ENCODE data around the gene RNF148. TPM values are rescaled to one million over a fixed set of nuclear protein-coding genes. Genes with fewer than 3 reads are reported as not detected.

Gene RNF148
- total and polyA plus RNA-seq, 2 of the 8 experiments (the other 6 are each of a cell fraction or from before 2014, with no cell fraction given), result 0.27 to 0.45 TPM

GRCh38 chr7:122738947-122739346 lies 36.2 kb upstream of the RNF148 start:
- no peak overlapping the region for H2BK120ac ChIP-seq (replicated peaks; ENCODE audit: low read depth, low read length)
- POLR2A ChIA-PET (ENCODE audit: partially characterized antibody), result no interaction called here

More at GRCh38 chr7:122738947-122739346, 36.2 kb upstream of the RNF148 start:
- Histone ChIP-seq H4K5ac (ENCODE audit: insufficient read length, low read depth, low read length) (peak overlapping the region; percentile 23), H4K20me1 (replicated peaks in 1 of 2; ENCODE audit: control insufficient read depth in 1 of 2, insufficient read depth in 2 of 2, low read length in 2 of 2) (no peaks in the 10 kb centered on the region), H3K4me1 (replicated peaks in 1 of 4; ENCODE audit: control insufficient read depth in 3 of 4, insufficient read depth in 4 of 4, low read length in 3 of 4) (peaks cover 3 to 22% (median 12%) of the 10 kb centered on the region in 4 experiments; a peak in 6 of 7 replicates), H4K91ac (replicated peaks; ENCODE audit: insufficient read length, low read length) (peak overlapping the region; percentile 70), H3K14ac (ENCODE audit: insufficient read length) (no peak overlapping the region), H3K9me3 (ENCODE audit: insufficient read depth in 2 of 2, low read depth in 1 of 2, low read length in 1 of 2) (no peaks in the 10 kb centered on the region), H2BK20ac (ENCODE audit: low read length) (no peak overlapping the region), H2BK15ac (ENCODE audit: low read length) (no peak overlapping the region), H3K4ac (replicated peaks; ENCODE audit: insufficient read length, low read depth, low read length) (no peak overlapping the region), H3K27me3 (replicated peaks in 1 of 4; ENCODE audit: control insufficient read depth in 3 of 4, extremely low read depth in 1 of 4, insufficient read depth in 3 of 4, low read length in 3 of 4) (no peaks in the 10 kb centered on the region), H3K56ac (replicated peaks; ENCODE audit: insufficient read length, low read depth, low read length) (no peak overlapping the region), H3K27ac (ENCODE audit: low read depth, low read length) (no peak overlapping the region), H3K79me1 (ENCODE audit: low read depth, low read length) (no peaks in the 10 kb centered on the region; the same call in 1 of the 2 replicates), H2AFZ (ENCODE audit: low read length) (no peak overlapping the region), H3K4me2 (ENCODE audit: insufficient read depth in 1 of 2, low read depth in 2 of 2, low read length in 2 of 2) (no peak overlapping the region), H3K18ac (ENCODE audit: extremely low read depth, low read length) (no peak overlapping the region), H2BK12ac (ENCODE audit: low read depth, low read length) (no peak overlapping the region), H3K4me3 (ENCODE audit: extremely low read depth in 1 of 4, insufficient read depth in 2 of 4, low read depth in 3 of 4, low read length in 4 of 4) (peak overlapping the region in 1 of 4 experiments; percentile 0; a peak in 1 of 8 replicates), H2BK5ac (ENCODE audit: low read depth, low read length) (no peak overlapping the region), H3K36me3 (ENCODE audit: control insufficient read depth in 2 of 4, insufficient read depth in 4 of 4, low read length in 3 of 4) (no peaks in the 10 kb centered on the region), H3K9ac (replicated peaks in 1 of 4; ENCODE audit: extremely low read depth in 1 of 4, low read depth in 3 of 4, low read length in 3 of 4) (no peak overlapping the region), H3K23me2 (ENCODE audit: low read depth, low read length) (no peaks in the 10 kb centered on the region), H3K23ac (ENCODE audit: insufficient read length) (no peak overlapping the region), H3K79me2 (ENCODE audit: control insufficient read depth in 1 of 2, insufficient read depth in 2 of 2, low read length in 2 of 2) (no peaks in the 10 kb centered on the region), H4K8ac (ENCODE audit: extremely low read depth, insufficient read depth, low read length) (no peak overlapping the region), H2AK5ac (ENCODE audit: low read depth, low read length) (no peak overlapping the region)
- 24% methylated on average over 2 of the region's 2 CpGs; no CpG with 5 or more reads in 1 of the 2 experiments for WGBS, 2 experiments (ENCODE audit: extremely low coverage in 1 of 2, insufficient coverage in 1 of 2, insufficient read length in 1 of 2, insufficient replicate concordance in 2 of 2, low coverage in 1 of 2, low lambda C conversion rate in 2 of 2, missing lambda C conversion rate in 1 of 2)
- FAIRE-seq (peak; percentile 76), DNase-seq (ENCODE audit: low read depth in 1 of 2, low spot score in 2 of 2) (no peak)
- TF ChIP-seq ASH2L (IDR thresholded peaks at IDR 0.05; ENCODE audit: low read length) (no peak), CTBP2 (IDR thresholded peaks at IDR 0.05; ENCODE audit: borderline replicate concordance, insufficient read depth, insufficient read length, low read length) (no peak), SAP30 (IDR thresholded peaks at IDR 0.05; ENCODE audit: insufficient read depth, insufficient replicate concordance, low read length) (no peak), SP4 (IDR thresholded peaks at IDR 0.05; ENCODE audit: low read length) (no peak), RXRA (IDR thresholded peaks at IDR 0.05; ENCODE audit: insufficient read depth, low read depth, low read length) (no peak), PHF8 (conservative IDR thresholded peaks at IDR 0.05; ENCODE audit: low read depth, low read length) (no peak), TBP (IDR thresholded peaks at IDR 0.05; ENCODE audit: low read depth, low read length) (no peak), BRCA1 (IDR thresholded peaks at IDR 0.05; ENCODE audit: low read depth, low read length) (no peak), NANOG (IDR thresholded peaks at IDR 0.05; ENCODE audit: insufficient read depth, low read depth, low read length, poor library complexity, severe bottlenecking) (no peak), NRF1 (IDR thresholded peaks at IDR 0.05; ENCODE audit: low read depth, low read length) (no peak), SIN3A (conservative IDR thresholded peaks at IDR 0.05 in 1 of 2, IDR thresholded peaks at IDR 0.05 in 1 of 2; ENCODE audit: low read depth in 1 of 2, low read length in 2 of 2) (no peak), SUZ12 (IDR thresholded peaks at IDR 0.05; ENCODE audit: low read length) (no peak), HDAC6 (IDR thresholded peaks at IDR 0.05; ENCODE audit: low read depth, low read length) (no peak)
- CTCF ChIA-PET (ENCODE audit: partially characterized antibody), result interaction anchor here (0.6 to 2.0 kb wide), 5 partner anchors 9 to 172 kb away, joined by 3 to 6 read pairs (median 5); no protein-coding TSS in a partner anchor

All from H1 (cell line).